HG03354 (cell line): ENCODE results near the gene TUBA3C.
"Not testable (repeated sequence)": the region's sequence is repeated elsewhere in the genome, so short reads cannot be mapped to it uniquely, and the experiment has no call there.

Source experiments
- ATAC-seq: cut with Tn5 transposase; IDR thresholded peaks from one replicate; pipeline ENCODE4 v1.9.1; 2021; ENCODE audit warnings: mild to moderate bottlenecking; ENCODE audit not compliant: unreplicated experiment, poor library complexity, severe bottlenecking

The TUBA3C gene

DNA sequence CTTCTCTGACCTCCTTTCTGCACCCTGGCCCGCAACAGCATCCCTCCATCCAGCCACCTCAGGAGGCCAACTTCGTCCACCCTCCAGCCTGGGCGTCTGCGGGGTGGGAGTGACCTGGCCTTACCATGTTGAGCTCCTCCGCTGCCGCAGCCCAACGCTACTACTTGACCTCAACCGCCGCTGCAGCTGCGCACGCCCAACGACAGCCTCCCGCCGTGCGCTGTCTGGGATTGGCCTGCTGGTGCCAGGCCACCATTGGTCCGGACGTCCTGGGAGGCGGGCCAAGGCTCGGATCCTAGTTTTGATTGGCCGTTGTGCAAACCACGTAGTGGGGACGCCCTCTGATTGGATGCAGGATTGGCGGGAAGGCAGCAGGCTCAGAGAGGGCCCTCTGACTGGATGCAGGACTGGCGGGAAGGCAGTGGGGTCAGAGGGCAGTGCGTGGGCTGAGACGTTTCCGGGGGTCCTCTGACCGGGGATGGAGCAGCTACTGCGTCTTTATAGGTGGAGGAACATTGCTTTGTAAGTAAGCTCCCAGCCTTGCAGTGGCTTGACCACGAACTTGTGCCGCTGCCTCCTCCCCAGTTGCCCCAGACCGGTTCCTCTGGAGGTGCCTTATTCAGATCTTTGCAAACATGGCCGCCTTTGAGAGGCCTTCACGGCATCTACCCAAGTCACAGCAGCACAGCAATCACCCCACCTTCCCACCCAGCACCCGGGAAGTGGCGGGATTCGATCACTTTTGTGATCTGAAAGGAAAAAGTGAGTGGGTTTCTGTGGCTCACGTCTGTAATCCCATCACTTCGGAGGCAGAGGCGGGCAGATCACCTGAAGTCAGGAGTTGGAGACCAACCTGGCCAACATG lies at the start of gene TUBA3C:
TSS of gene TUBA3C (minus strand) at position 204 of the 865 bp plus-strand sequence. CDS start at position 127, 77 bp downstream.
- no peak for ATAC-seq

DNA sequence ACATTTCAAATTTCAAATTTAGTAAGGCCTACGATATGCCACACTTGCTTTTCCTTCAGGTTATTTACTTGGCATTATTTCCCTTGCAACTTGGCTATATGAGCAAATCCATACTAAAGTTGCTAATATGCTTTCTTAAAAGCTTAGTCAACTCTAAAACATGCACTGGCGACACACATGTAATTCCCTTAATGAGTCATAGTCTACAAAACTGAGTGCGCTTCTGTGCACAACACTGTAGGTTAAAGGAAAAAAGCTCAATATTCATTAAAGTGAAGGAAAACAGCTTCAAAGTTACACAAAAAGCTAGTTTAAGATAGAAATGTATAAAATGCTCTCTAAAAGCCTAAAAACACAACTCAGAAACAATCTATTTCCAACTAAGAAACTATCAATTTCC lies 25.8 kb upstream of the TUBA3C start:
- not testable (repeated sequence) for ATAC-seq

DNA sequence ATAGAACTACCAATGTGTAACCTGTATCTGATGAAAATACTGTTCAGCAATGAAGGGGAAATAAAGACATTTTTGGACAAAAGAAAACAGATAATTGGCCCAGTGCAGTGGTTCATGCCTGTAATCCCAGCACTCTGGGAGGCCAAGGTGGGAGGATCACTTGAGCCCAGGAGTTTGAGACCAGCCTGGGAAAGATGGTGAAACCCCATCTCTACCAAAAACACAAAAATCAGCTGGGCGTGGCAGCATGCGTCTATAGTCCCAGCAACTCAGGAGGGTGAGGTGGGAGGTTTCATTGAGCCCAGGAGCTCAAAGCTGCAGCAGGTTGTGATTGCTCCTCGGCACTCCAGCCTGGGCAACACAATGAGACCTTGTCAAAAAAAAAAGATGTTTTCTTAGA lies 11.0 kb upstream of the TUBA3C start:
- ATAC-seq: not testable (repeated sequence)

DNA sequence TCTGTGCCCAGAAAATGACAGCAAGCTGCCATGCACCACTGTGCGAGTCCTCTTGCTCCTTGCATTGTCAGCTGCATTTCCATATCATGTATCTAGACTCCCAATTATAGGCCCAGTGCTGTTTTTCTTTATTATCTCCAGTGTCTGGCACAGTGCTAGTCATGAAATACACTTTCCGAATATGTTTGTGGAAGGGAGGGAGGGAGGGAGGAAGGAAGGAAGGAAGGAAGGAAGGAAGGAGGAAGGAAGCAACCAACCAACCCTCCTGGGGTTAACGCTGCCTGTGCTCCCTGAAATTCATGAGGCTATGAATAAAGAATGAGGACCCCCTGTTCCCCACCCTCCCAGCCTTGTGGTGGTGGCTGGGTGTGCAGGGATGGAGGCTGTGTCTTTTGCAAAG lies 8.3 kb upstream of the TUBA3C start:
- ATAC-seq: not testable (repeated sequence)

DNA sequence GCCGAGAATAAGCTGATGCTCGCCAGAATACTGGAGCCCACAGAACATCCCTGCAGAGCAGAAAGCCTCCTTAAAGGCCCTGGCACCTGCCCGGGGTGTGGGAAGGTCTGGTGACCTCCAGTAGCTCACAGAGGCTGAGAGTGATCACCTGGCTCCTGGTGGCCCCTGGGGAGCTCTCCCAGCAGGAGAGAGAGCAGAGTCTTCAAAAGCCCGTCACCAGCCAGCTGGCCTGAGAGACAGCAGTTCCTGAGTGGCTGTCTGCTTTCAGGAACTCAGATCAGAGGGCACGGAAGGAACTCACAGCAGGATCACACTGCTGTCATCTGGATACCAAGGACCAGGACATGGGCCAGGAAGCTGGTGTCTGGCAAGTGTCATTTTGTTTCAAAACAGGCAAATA lies 7.7 kb upstream of the TUBA3C start:
- ATAC-seq: not testable (repeated sequence)

DNA sequence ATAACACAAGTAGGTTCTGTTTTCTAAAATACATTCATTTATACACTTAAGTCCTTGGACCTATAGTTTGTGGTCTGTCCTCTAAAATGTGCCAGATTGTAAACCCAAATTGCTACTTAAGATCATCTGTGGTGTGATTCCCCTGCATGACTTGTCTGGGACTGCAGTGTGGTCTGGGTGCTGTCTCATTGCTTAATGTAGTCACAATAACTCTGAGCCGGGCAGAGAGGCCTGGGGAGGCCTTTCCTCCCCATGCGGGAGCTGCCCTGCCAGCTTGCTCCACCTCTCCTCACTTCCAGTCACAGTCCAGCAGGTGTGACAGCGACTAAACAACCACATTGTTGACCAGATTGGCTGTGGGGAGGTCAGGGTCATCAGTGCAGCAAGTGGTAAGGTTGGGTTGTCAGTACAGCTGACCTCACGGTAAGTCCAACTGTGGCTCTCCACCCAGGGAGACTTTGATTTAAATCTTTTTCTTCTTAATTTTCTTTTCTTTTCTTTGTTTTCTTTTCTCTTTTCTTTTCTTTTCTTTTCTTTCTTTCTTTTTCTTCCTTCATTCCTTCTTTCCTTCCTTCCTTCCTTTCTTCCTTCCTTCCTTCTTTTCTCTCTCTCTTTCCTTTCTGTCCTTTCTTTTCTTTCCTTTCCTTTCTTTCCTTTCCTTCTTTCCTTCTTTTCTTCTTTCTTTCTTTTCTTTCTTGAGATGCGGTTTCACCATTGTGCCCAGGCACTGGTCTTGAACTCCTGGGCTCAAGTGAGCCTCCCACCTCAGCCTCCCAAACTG lies 4.4 kb upstream of the TUBA3C start:
- no peak for ATAC-seq

DNA sequence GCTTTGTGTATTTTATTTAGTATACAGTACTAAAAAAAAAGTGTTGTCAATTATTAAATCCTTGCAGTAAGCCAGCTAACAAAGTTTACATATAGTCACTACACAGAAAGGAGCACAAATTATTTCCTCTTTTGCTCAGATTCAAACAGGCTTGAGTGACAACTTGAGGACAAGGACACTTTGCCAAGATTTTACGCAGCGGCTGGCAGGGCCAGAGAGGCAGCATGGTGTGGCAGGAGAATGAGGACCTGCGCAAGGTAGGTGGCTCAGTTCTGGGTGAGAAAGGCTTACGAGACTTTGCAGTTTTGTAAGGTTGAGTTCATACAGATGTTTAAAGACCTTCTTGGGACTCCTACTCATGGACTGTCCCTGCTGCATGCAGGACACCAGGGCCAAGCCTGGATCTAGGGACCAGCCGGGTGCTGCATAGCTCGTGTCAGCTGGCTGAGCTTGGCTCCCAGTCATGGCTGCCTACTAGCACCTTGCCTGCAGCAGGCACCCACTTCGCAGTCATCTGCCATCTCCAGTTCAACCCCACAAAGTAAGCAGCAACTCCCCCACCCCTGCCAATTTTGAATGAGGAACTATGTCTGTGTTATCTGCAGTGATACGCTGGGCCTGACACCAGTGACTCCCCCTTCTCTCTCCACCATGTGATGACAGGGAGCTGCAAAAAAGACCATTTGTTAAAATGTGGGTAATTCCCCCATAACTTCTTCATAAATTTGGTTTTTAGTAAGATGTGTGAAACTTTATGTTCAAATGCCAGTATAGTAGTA lies 3.7 kb upstream of the TUBA3C start:
- no peak for ATAC-seq

DNA sequence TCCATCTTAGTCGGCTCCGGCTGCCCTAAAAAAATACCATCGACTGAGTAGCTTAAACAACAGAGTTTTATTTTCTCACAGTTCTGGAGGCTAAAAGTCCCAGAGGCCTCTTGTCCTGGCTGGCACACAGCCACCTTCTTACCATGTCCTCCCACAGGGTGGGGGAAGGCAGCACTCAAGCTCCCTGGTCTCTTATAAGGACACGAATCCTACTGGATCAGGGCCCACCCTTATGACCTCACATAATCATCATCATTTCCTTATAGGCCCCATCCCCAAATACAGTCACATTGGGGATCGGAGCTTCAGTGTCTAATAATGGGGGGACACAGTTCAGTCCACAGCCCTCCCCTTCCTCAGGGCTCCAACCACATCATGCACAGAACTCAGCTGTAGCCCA lies 2.6 kb upstream of the TUBA3C start:
- ATAC-seq: no peak

DNA sequence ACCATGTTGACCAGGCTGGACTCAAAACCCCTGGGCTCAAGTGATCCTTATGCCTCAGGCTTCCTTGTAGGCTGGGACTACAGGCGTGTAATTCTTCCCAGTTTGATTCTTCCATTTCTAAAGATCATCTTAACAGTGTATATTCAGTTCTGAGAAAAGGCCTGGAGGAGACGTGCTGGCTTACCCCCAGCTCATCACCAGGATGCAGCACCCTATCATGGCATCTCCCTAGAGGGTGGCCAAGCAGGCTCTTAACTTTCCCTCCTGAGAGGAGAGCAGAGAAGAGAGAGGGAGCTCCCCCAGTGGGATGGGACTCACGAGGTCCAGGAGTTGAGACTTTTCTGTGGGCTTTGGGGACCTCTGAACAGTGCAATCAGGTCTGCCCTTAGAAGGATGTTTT lies 2.1 kb upstream of the TUBA3C start:
- ATAC-seq: no peak

DNA sequence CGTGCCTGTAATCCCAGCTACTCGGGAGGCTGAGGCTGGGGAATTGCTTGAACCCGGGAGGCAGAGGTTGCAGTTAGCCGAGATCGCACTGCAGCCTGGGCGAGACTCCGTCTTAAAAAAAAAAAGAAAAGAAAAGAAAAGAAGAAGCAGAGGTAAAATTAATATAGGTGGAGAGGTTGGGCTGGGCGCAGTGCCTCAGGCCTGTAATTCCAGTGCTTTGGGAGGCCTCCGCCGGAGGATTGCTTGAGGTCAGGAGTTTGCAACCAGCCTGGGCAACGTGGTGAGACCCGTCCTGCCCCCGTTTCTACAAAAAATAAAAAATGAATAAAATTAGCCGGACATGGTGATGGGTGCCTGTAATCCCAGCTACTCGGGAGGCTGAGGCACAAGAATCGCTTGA lies 912 bp upstream of the TUBA3C start:
- no peak for ATAC-seq

DNA sequence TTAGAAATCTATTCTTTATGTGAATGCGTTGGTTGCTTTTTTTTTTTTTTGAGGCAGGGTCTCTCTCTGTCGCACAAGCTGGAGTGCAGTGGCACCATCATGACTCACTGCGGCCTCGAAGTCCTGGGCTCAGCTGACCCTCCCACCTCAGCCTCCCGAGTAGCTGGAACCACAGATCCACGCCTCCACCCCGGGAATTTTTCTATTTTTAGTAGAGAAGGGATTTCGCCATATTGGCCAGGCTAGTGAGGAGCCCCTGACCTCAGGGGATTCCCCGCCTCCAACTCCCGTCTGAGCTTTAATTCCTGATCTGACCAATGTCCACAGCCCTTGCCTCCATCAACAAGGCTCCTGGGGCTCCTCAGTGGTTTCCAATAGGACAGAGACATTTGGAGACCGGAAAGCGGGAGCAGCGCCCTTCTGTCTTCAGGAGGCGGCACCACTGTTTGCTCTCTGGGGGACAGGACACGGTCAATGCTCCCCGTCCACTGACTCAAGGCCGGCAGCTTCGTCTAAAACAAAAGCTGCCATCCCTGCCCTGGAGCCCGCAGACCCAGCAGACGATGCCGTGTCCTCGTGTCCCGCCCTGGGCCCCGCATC lies 503 bp downstream of the TUBA3C start:
- ATAC-seq: no peak

DNA sequence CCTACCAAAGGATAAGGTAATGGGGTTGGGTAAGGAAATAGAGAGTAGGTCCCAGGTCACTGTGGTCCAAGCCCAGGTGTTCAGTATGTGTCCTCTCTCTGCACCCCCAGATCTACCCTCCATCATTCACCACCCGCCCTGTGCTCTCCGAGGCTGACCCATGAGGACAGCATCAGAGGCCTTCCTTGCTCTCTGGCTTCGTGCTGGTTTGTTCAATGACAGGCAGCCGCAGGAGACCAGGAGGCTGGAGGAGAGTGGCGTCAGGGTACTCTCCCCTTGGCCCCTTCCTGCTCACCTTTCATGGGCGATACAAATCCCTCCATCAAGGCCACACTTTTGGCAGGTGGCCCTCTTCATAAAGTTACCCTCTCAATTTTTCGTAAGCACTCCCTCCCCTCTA lies 1.7 kb downstream of the TUBA3C start:
- ATAC-seq: no peak

DNA sequence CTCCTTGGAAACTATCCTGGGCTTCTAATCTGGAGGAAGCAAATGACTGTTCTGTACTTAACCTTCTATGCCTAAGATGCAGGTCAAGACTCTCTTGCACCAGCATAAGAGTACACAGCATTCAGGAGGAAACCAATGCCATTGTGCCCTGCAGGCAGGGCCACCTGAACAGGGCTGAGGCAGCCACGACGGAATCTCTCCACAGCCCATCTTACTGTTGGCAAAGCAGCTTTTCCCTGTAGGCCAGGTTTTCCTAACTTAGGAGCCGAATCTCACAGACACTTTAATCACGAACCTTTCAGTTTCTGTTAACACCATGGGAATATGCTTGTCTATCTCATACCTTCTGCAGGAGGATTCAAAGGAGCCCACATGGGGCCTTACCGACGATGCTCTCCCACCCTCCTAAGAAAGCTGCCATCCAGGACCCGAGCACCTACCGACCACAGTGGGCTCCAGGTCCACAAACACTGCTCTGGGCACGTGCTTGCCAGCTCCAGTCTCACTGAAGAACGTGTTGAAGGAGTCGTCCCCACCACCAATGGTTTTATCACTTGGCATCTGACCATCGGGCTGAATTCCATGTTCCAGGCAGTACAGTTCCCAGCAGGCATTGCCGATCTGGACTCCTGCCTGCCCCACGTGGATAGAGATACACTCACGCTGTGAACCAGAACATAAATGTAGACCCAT lies 2.6 kb downstream of the TUBA3C start:
- no peak for ATAC-seq

DNA sequence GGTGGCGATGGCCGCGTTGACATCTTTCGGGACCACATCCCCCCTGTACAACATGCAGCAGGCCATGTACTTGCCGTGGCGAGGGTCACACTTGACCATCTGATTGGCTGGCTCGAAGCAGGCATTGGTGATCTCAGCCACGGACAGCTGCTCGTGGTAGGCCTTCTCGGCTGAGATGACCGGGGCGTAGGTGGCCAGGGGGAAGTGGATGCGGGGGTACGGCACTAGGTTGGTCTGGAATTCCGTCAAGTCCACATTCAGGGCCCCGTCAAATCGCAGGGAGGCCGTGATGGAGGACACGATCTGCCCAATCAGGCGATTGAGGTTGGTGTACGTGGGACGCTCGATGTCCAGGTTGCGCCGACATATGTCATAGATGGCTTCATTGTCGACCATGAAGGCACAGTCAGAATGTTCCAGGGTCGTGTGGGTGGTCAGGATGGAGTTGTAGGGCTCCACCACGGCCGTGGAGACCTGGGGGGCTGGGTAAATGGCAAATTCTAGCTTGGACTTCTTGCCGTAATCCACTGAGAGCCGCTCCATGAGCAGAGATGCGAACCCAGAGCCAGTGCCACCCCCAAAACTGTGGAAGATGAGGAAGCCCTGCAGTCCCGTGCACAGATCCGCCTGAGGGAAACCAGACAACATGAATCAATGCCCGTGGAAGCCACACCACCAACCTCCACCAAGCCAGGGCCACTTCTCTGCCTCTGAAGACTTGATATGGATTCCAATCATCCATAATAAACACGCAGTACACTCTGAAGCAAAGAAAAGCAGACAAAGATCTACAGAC lies 4.4 kb downstream of the TUBA3C start:
- ATAC-seq: not testable (repeated sequence)

DNA sequence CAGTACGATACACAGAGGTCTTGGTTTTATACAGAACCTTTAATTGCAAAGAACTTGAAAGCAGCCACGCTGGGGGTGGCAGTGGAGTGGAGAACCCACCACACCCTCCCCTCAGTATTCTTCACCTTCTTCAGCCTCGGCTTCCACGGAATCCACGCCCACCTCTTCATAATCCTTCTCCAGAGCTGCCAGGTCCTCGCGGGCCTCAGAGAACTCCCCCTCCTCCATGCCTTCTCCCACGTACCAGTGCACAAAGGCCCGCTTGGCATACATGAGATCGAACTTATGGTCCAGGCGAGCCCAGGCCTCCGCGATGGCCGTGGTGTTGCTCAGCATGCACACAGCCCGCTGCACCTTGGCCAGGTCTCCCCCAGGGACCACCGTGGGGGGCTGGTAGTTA lies 7.9 kb downstream of the TUBA3C start:
- no peak for ATAC-seq

DNA sequence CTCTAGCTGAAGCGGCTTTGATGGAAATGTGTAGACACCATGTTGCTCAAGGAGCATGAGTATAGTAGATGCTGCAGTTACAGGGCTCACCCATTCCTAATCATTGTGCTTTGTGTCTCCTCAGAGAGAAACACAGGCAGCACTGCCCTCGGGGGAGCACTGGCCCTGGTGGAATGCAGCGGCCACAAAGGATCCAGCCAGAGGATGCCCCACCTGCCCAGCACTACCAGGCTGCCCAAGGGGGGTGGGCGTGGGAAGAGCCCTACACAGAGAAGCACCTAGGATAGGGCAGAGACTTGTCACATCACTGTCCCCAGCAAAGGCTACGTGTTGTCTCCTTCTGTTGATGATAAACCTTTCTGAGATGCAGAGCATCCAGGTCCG lies 9.0 kb downstream of the TUBA3C start:
- ATAC-seq: no peak

DNA sequence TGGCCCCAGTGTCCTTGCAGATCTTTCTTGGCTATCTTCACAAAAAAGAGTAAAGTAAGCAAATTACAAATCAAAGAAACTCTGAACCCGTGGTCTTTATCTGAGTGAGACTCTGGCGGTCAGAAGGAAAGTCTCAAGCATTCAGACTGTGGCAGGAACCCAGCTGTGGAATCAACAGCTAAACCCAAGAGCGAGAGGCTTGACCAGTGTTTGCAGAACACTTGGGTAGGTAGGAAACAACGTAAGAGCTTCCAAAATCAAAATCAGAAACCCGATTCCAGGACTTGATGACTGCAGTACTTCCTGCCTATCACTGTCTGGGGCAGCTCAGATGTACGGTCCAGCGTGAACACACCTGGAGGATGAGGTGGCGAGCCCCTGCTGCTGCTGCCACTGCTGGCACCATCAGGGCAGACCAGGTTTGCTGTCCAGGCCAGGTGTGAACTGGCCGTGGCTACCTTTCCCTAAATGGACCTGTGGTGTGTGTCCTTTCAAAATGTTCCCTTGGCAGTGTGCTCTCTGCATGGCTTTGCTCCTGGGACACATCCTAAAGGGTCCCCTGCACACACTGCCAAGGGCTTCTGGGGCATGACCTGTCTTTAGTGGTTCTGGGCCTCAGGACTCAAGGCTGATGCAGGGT lies 9.5 kb downstream of the TUBA3C start:
- no peak for ATAC-seq

DNA sequence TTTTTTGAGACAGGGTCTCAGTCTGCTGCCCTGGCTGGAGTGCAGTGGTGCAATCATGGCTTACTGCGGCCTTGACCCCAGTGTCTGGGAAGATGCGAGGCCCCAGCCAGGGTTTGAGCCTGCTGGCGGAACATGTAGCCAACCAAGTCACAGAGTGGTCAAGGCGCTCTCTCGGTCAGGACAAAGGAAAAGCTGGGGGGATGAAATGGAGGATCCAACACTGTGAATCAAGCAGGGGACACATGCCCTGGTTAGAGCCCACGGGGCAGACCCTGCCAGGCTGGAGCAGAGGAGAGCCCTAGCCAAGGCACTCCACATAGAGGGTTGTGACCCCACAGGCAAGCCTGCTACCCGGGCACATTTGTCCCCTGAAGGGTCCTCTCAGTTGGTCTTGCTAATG lies 10.1 kb downstream of the TUBA3C start:
- ATAC-seq: no peak
